PFSK-1 (cell line): ENCODE data around the gene RAB11B.

Source experiments
- FOXP2 ChIP-seq: optimal IDR thresholded peaks from 2 replicates; pipeline ENCODE3; 2011; ENCODE audit warnings: borderline replicate concordance, control low read depth, inconsistent platforms; ENCODE audit not compliant: insufficient read depth; ENCODE audit errors: extremely low read length, extremely low read depth
- POLR2AphosphoS5 ChIP-seq: IDR thresholded peaks from 2 replicates; pipeline ENCODE4 v1.6.1; 2012; ENCODE audit warnings: low read depth, mild to moderate bottlenecking, control low read depth, low read length, moderate library complexity
- REST ChIP-seq, 2 experiments: IDR thresholded peaks; 2 replicates each; pipeline versions ENCODE4 v1.6.1 to v1.8.0; 2011 to 2012; ENCODE audit warnings: low read depth in 2 of 2, low read length in 2 of 2, control low read depth in 1 of 2, inconsistent platforms in 1 of 2, mild to moderate bottlenecking in 1 of 2, moderate library complexity in 1 of 2; ENCODE audit not compliant: insufficient read depth in 1 of 2
- TAF1 ChIP-seq: IDR thresholded peaks from 2 replicates; pipeline ENCODE4 v1.6.1; 2012; ENCODE audit warnings: low read length, control low read depth, borderline replicate concordance; ENCODE audit not compliant: insufficient read depth

- TF ChIP-seq POLR2AphosphoS5 (no peak), REST (IDR thresholded peaks at IDR 0.05; ENCODE audit: insufficient read depth in 1 of 2, low read depth in 2 of 2, low read length in 2 of 2) (no peak), TAF1 (no peak), FOXP2 (no peak)
These were observed 26.6 kb downstream of the RAB11B start for GRCh38 chr19:8416796-8417195.
